GM12875 (cell line): Measurements from ENCODE around the gene CRKL.

ENCODE experiments used
- H3K4me3 ChIP-seq: one replicate; pipeline ENCODE4 v1.5.1; 2011; ENCODE audit warnings: low read depth, low read length, control low read depth
- TF ChIP-seq, protein P1 (sequence below): IDR thresholded peaks from 2 replicates; pipeline ENCODE4 v1.5.1; 2011; ENCODE audit warnings: low read depth, mild to moderate bottlenecking, control low read depth, inconsistent platforms, low read length, moderate library complexity, borderline replicate concordance; ENCODE audit not compliant: insufficient read depth

CRKL gene

DNA sequence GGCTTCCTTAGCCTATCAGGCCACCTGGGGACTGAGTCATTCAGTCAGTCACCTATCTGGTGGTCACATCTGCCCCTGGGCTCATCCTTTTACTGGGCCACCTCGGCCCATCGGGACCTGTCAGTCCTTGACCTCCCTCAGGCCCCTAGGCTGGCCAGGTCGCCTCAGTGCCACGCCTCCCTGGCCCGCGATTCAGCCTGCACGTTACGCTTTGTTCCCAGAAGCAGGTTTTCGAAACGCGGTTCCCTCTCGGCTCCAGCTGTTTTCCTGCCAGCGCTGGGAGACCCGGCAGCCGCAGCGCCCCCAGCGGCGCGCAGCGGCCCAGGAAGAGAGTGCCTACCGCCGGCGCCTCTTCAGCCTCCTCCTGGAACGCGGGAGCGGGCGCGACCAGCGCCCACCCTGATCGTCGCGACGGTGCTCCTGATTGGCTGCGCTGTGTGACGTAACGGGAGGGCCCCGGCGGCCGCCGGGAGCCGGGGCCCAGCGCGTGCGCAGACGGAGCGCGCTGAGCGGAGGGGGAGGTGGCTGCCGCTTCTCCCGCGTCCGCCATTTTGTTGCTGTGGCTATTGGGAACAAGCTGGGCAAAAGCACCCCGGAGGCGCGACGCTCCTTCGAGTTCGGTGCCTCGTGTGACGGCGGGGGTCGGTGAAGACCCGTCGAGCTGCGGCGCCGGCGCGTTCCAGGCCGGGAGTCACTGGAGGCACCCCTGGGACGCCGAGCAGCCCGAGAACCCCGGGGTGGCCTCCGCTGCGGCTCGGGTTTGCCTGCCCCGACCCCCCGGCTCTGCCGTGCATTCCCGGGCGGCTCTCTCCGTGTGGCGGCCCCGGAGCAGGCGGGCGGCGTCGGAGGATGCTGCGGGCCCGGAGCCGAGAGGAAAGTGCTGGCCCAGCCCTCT is at the start of gene CRKL:
TSS of gene CRKL (plus strand) at position 492 of the 895 bp plus-strand sequence. CDS start 528 bp downstream, outside the sequence.
- peak within 1 kb of the TSS; percentile 84 for H3K4me3 ChIP-seq
- TF ChIP-seq, protein P1, sequence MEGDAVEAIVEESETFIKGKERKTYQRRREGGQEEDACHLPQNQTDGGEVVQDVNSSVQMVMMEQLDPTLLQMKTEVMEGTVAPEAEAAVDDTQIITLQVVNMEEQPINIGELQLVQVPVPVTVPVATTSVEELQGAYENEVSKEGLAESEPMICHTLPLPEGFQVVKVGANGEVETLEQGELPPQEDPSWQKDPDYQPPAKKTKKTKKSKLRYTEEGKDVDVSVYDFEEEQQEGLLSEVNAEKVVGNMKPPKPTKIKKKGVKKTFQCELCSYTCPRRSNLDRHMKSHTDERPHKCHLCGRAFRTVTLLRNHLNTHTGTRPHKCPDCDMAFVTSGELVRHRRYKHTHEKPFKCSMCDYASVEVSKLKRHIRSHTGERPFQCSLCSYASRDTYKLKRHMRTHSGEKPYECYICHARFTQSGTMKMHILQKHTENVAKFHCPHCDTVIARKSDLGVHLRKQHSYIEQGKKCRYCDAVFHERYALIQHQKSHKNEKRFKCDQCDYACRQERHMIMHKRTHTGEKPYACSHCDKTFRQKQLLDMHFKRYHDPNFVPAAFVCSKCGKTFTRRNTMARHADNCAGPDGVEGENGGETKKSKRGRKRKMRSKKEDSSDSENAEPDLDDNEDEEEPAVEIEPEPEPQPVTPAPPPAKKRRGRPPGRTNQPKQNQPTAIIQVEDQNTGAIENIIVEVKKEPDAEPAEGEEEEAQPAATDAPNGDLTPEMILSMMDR = peak; percentile 95

GRCh38 chr22:20868025-20868962 is 48.9 kb upstream of the CRKL start:
- TF ChIP-seq, protein P1 = no peak
- H3K4me3 ChIP-seq = no peak overlapping the region

DNA sequence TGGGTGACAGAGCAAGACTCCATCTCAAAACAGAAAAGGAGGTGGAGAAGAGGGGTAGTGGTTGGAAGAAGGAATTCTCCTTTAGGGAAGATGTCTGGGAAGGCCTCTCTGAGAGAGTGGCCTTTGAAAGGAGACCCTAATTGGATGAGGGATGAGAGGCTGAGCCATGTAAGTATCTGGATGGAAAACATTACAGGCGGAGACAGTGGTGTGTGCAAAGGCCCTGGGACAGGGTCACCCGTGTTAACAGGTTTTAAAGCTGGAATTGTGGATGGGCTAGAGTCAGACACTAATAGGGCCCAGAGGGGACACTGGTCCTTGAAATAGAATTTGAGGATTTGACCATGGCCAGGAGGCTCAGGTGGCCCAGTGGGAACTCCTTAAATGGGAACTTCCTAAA is 48.0 kb upstream of the CRKL start:
- no peak overlapping the region for H3K4me3 ChIP-seq
- TF ChIP-seq, protein P1 = no peak

DNA sequence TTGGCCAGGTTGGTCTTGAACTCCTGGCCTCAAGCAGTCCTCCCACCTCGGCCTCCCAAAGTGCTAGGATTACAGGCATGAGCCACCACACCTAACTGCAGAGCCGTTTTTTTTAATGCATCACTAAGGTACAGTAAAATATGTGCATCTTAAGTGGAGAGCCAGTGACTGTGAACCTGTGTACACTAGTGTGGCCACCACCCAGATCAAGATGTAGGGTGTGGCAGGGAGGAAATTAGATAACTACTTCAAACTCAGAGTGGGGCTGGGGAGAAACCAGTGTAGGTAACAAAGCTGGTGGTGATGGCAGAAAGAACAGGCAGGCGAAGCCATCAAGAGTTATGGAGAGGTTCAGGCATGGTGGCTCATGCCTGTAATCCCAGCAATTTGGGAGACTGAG is 44.0 kb upstream of the CRKL start:
- H3K4me3 ChIP-seq = no peak overlapping the region
- TF ChIP-seq, protein P1 = no peak

- H3K4me3 ChIP-seq = no peak overlapping the region
- TF ChIP-seq, protein P1 = no peak
Observed at GRCh38 chr22:20875296-20875695, 41.9 kb upstream of the CRKL start.

DNA sequence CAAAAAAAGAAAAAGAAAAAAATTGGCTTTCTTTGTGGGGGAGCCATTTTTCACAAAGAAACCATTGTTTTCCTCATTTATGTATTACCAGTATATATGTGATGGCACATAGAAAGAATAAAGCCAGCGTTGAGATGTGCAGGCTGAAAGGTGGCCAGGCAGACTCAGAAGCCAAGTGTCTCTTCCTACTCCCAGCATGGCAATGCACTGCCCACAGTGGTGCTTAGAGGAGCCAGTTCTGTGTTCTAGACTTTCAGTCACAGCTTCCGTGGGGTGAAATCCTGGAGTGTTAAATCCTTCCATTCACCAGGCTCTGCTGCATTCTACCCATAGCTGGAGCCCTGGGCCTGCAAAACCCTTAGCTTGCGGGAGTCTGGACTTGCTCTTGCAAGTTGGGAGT is 39.5 kb upstream of the CRKL start:
- TF ChIP-seq, protein P1 = no peak
- no peak overlapping the region for H3K4me3 ChIP-seq

DNA sequence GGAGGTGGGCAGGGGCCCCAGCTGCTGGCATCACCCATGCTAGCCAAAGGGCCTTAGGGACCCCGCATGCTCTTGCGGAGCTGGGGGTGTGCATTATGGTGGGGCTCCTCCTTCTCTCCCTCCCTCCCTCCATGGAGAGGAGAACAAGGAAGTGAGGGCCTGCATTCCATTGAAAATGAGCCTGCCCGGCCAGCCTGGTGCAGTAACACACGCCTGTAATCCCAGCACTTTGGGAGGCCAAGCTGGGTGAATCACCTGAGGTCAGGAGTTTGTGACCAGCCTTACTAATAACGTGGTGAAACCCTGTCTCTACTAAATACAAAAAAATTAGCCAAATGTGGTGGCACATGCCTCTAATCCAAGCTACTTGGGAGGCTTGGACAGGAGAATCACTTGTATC is 36.0 kb upstream of the CRKL start:
- no peak overlapping the region for H3K4me3 ChIP-seq
- TF ChIP-seq, protein P1 = no peak
